ENCODE results near the gene CCDC138. TPM values are rescaled to one million over a fixed set of nuclear protein-coding genes. Genes with fewer than 3 reads are reported as not detected.

CCDC138 gene
- total RNA-seq, 1 experiment from 2014 or later, result 25.8 TPM

GRCh38 chr2:108776475-108776874, 10.1 kb upstream of the CCDC138 start:
- peaks cover 72% of the 10 kb centered on the region for H3K36me3 ChIP-seq (ENCODE audit: insufficient read depth, low read length, poor library complexity, severe bottlenecking)
- no peak for DNase-seq (ENCODE audit: low spot score)
- ChIA-PET POLR2A (ENCODE audit: low non-redundant PET) (no interaction called here), CTCF (no interaction called here)
- no peak overlapping the region for H3K4me3 ChIP-seq (ENCODE audit: low read depth, low read length, poor library complexity, severe bottlenecking)
- H3K27ac ChIP-seq (ENCODE audit: low read depth, low read length, poor library complexity, severe bottlenecking), result no peak overlapping the region
- no peaks in the 10 kb centered on the region for H3K9me3 ChIP-seq (ENCODE audit: low read depth, low read length, poor library complexity, severe bottlenecking)
- no TSS peak for BruUV-seq (replicated peaks)
- TF ChIP-seq CTCF (conservative IDR thresholded peaks at IDR 0.05; ENCODE audit: low read depth, low read length) (no peak), EZH2 (IDR thresholded peaks at IDR 0.05; ENCODE audit: borderline replicate concordance, low read depth, low read length, poor library complexity, severe bottlenecking) (no peak)
- H3K27me3 ChIP-seq (replicated peaks; ENCODE audit: insufficient read depth, low read depth, low read length, poor library complexity), result no peaks in the 10 kb centered on the region
- intact Hi-C loops (cut with micrococcal nuclease; ENCODE audit: unreplicated experiment), result no loop called here
- no peaks in the 10 kb centered on the region for H3K4me1 ChIP-seq (ENCODE audit: insufficient read depth, low read length, poor library complexity, severe bottlenecking)

GRCh38 chr2:108778857-108779256, 7.7 kb upstream of the CCDC138 start:
- no peak overlapping the region for H3K4me3 ChIP-seq (ENCODE audit: low read depth, low read length, poor library complexity, severe bottlenecking)
- peaks cover 71% of the 10 kb centered on the region for H3K36me3 ChIP-seq (ENCODE audit: insufficient read depth, low read length, poor library complexity, severe bottlenecking)
- no peaks in the 10 kb centered on the region for H3K27me3 ChIP-seq (replicated peaks; ENCODE audit: insufficient read depth, low read depth, low read length, poor library complexity)
- no peaks in the 10 kb centered on the region for H3K9me3 ChIP-seq (ENCODE audit: low read depth, low read length, poor library complexity, severe bottlenecking)
- no peak overlapping the region for H3K27ac ChIP-seq (ENCODE audit: low read depth, low read length, poor library complexity, severe bottlenecking)
- no peak for TF ChIP-seq CTCF (conservative IDR thresholded peaks at IDR 0.05; ENCODE audit: low read depth, low read length)
- TF ChIP-seq EZH2 (IDR thresholded peaks at IDR 0.05; ENCODE audit: borderline replicate concordance, low read depth, low read length, poor library complexity, severe bottlenecking), result no peak
- no TSS peak for BruUV-seq (replicated peaks)
- H3K4me1 ChIP-seq (ENCODE audit: insufficient read depth, low read length, poor library complexity, severe bottlenecking), result no peaks in the 10 kb centered on the region
- POLR2A ChIA-PET (ENCODE audit: low non-redundant PET), result no interaction called here
- DNase-seq (ENCODE audit: low spot score), result no peak
- CTCF ChIA-PET, result no interaction called here
- intact Hi-C loops (cut with micrococcal nuclease; ENCODE audit: unreplicated experiment), result no loop called here

- CTCF ChIA-PET, result no interaction called here
- H3K4me1 ChIP-seq (ENCODE audit: insufficient read depth, low read length, poor library complexity, severe bottlenecking), result no peaks in the 10 kb centered on the region
- POLR2A ChIA-PET (ENCODE audit: low non-redundant PET), result no interaction called here
- no peaks in the 10 kb centered on the region for H3K27me3 ChIP-seq (replicated peaks; ENCODE audit: insufficient read depth, low read depth, low read length, poor library complexity)
- no peaks in the 10 kb centered on the region for H3K9me3 ChIP-seq (ENCODE audit: low read depth, low read length, poor library complexity, severe bottlenecking)
- peak overlapping the region; percentile 92 for H3K27ac ChIP-seq (ENCODE audit: low read depth, low read length, poor library complexity, severe bottlenecking)
- DNase-seq (ENCODE audit: low spot score), result no peak
- H3K36me3 ChIP-seq (ENCODE audit: insufficient read depth, low read length, poor library complexity, severe bottlenecking), result peaks cover 46% of the 10 kb centered on the region
- intact Hi-C loops (cut with micrococcal nuclease; ENCODE audit: unreplicated experiment), result no loop called here
- no TSS peak for BruUV-seq (replicated peaks)
- TF ChIP-seq EZH2 (IDR thresholded peaks at IDR 0.05; ENCODE audit: borderline replicate concordance, low read depth, low read length, poor library complexity, severe bottlenecking) (no peak), CTCF (conservative IDR thresholded peaks at IDR 0.05; ENCODE audit: low read depth, low read length) (no peak)
- H3K4me3 ChIP-seq (ENCODE audit: low read depth, low read length, poor library complexity, severe bottlenecking), result peak overlapping the region; percentile 83
Observed at GRCh38 chr2:108786008-108786353, 590 bp upstream of the CCDC138 start.
